Embryonic facial prominence (tissue), 1 donor: ENCODE results near the gene BSND.
"Not testable (repeated sequence)": the region's sequence is repeated elsewhere in the genome, so short reads cannot be mapped to it uniquely, and the experiment has no call there.

ENCODE experiments used
- DNase-seq: peaks from one replicate; pipeline ENCODE4 v3.0.0-alpha.2; 2016; ENCODE audit errors: extremely low spot score

Gene BSND

GRCh38 chr1:55015731-55016620 lies 17.2 kb downstream of the BSND start:
- no peak for DNase-seq

DNA sequence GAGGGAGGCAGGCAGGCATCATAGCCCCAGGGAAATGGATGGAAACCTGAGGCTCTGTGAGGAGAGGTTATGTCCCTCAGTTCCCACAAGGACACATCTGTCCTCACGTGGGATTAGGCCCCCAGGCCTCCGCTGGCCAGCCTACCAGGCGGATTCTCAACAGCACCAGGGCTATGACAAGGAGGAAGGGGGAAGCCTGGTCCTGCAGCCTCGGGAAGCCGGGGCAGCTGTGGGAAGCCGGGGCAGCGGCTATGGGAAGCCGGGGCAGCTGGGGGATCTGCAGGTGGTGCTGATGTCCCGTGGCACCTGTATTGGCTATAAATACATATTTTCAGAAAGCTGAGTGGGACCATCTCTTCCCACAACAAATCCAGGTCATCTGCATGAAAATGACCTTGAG lies 19.7 kb downstream of the BSND start:
- DNase-seq = no peak

DNA sequence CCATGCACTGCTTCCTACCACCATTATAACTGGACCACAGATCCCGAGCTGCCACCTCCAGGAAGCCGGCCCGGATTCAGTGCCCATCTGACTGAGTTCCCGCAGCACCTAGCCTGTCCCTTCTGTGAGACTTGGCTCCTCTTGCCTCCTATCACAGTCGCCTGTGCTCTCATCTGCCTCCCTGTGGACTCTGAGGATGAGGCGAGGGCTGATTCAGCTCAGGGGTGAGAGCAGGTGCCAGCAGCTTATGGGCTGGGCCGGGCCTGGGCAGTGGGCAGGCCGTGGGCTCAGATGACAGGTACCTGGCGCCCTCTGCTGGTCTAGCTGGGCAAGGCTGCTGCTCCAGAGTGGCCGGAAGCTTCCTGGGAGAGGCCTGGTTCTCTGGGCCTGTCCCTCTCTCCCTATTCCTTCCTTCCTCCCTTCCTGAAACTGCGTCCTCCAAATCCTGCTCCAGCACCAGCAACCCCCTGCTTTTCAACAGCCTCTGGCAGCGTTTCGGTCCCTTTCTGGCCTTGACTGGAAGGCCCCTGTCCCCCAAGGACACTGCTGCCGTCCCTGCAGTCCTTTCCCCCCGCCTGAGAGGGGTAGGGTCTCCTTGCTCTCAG lies 23.3 kb downstream of the BSND start:
- DNase-seq = peak; percentile 47

- not testable (repeated sequence) for DNase-seq
Measured at GRCh38 chr1:55024163-55024562, 25.4 kb downstream of the BSND start.

- DNase-seq = not testable (repeated sequence)
Measured at GRCh38 chr1:55026682-55027081, 27.9 kb downstream of the BSND start.

DNA sequence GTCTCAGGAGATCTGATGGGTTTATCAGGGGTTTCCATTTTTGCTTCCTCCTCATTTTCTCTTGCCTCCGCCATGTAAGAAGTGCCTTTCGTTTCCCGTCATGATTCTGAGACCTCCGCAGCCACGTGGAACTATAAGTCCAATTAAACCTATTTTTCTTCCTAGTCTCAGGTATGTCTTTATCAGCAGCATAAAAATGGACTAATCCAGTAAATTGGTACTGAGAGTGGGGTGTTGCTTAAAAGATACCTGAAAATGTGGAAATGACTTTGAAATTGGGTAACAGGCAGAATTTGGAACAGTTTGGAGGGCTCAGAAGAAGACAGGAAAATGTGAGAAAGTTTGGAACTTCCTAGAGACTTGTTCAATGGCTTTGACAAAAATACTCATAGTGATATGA lies 32.4 kb downstream of the BSND start:
- DNase-seq = not testable (repeated sequence)

- DNase-seq = no peak
Measured at GRCh38 chr1:55033265-55033614, 34.5 kb downstream of the BSND start.

- DNase-seq = peak; percentile 62
Measured at GRCh38 chr1:55034476-55035133, 35.9 kb downstream of the BSND start.

- no peak for DNase-seq
Measured at GRCh38 chr1:55035904-55036303, 37.2 kb downstream of the BSND start.

DNA sequence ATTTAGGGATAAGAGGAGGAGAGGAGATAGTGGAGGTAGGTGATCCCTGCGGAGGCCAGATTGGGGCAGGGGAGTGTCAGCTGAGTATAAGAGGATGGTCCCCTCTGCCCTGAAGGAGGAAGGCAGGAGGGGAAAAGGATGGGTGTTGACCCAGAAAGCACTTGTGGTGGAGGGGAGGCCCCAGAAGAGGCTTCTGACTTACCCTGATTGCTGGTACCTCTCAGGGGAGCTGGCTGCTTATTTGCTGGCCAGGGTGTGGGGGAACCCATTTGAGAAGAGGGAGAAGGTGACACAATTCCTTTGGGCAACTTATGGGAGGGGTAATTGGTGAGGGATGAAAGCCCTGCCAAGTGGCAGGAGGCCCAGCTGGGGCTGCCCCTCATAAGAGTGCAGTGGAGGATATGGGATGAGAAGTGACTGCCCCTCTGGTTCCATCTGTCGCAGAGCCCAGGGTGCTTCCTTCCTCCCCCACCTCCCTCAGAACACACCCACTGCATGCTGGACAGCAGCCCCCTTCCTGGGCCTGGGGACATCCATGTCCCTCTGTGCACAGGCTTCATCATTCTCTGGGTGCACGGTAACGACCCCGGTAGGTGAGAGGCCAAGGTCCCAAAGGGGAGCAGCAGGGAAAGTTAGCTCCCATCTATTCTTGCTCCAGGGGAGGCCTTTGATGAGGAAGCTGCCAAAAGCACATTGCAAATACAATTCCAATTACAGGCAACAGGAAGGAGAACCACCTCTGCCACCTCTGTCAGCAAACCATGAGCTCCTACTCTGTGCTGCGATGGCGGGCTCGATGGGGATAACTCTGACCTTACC lies 39.2 kb downstream of the BSND start:
- no peak for DNase-seq

GRCh38 chr1:55038552-55038838 lies 39.8 kb downstream of the BSND start:
- no peak for DNase-seq

- DNase-seq = no peak
Measured at GRCh38 chr1:55038974-55039341, 40.2 kb downstream of the BSND start.

GRCh38 chr1:55039342-55040082 lies 40.8 kb downstream of the BSND start, which contains the start of gene PCSK9:
PCSK9 (plus strand) TSS chr1:55039548; CDS start chr1:55039838, 290 bp downstream.
- DNase-seq = peak; percentile 31

DNA sequence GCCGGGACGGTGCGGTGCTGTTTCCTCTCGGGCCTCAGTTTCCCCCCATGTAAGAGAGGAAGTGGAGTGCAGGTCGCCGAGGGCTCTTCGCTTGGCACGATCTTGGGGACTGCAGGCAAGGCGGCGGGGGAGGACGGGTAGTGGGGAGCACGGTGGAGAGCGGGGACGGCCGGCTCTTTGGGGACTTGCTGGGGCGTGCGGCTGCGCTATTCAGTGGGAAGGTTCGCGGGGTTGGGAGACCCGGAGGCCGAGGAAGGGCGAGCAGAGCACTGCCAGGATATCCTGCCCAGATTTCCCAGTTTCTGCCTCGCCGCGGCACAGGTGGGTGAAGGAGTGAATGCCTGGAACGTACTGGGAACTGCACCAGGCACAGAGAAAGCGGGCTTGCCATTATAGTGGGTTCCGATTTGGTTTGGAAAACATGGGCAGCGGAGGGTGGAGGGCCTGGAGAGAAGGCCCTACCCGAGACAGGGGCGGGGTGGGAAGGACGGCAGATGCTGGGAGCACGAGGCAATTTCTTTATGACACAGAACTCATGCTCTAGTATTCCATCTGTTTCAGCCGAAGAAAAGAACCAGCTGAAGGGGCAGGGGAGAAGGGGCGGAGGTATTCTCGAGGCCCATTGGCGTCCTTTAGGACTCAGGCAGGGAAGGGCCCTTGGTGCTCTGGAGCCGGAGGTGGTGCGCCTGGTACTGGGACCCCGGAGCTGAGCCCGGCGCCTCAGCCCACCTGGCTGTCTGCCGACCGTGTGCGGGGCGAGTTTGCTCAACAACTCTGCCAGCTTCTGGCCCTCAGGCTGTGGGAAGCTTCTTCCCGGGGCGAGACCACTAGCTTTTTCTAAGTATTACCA lies 41.6 kb downstream of the BSND start:
- DNase-seq = no peak

DNA sequence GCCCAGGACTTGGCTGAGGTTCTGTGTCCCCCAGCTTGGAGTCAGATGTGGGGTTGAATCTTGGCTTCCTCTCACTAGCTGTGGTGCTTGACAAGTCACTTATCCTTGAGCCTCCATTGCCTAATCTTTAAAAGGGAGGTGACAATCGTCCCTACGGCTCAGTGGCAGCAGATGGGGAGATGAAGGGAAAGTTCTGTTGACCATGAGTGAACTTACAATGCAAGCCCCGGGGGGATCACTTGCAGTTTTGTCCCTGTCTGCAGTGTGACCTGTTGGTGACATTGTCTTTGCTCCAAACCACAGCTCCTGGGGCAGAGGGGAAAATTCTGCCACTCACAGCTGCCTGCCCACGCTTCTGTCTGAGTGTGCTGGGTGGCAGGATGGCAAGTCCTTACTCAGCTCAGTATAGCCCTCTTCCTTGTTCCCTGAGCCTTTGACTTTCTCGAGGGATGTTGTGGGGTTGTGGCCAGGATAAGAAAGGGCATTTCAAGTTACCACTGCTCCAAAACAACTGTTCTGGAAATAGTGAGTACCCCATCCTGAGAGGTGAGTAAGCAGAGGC lies 42.3 kb downstream of the BSND start:
- DNase-seq = no peak

- no peak for DNase-seq
Measured at GRCh38 chr1:55041613-55042012, 42.9 kb downstream of the BSND start.

DNA sequence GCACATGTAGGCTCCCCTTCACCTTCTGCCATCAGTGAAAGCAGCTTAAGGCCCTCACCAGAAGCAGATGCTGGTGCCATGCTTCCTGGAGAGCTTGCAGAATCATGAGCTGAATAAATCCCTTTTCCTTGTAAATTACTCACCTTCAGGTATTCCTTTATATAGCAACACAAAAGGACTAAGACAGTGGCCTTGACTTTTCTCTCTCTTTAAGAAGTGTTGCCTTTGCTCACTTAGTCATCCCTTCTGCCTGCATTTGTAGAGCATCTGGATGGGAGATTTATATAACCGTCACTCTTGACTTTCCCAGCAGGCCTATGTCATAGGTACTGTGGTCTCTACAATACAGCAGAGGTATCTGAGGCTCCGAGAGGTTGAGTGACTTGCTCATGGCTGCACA lies 44.3 kb downstream of the BSND start:
- no peak for DNase-seq

DNA sequence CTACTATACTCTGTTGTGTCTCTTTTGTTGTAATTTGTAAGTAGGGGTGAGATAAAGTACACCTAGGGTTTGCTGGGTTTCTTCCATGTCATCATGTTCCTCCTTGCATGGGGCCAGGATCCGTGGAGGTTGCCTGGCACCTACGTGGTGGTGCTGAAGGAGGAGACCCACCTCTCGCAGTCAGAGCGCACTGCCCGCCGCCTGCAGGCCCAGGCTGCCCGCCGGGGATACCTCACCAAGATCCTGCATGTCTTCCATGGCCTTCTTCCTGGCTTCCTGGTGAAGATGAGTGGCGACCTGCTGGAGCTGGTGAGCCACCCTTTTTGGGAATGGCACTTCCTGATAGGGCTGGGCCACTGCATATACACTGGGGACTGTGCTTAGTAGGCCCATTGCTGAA lies 45.0 kb downstream of the BSND start:
- no peak for DNase-seq

GRCh38 chr1:55044617-55045397 lies 46.1 kb downstream of the BSND start:
- DNase-seq = no peak
